ENCODE measurements around the gene FETUB.

Gene FETUB

DNA sequence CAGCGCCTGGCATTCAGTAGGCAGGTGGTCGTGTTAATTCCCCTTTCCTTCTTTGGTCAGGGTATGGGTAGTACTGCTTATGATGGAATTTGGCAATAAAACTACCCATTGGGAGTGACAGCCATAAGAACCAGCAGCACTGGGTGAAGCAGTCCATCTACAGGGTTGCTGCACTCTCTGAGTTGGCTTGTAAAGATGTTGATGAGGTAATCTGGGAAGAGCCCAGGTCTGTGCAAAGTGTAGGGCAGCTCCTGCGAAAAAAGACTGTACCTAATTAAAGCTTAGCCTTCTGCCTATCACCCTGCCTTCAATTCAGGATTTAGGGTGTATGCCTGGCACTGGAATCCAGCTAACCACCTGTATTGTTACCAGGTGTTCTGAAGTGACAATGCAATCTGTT lies 4.7 kb upstream of the FETUB start:
- in situ Hi-C loops (cut with MboI; ENCODE audit: low sequenced_read_pairs): no loop called here

DNA sequence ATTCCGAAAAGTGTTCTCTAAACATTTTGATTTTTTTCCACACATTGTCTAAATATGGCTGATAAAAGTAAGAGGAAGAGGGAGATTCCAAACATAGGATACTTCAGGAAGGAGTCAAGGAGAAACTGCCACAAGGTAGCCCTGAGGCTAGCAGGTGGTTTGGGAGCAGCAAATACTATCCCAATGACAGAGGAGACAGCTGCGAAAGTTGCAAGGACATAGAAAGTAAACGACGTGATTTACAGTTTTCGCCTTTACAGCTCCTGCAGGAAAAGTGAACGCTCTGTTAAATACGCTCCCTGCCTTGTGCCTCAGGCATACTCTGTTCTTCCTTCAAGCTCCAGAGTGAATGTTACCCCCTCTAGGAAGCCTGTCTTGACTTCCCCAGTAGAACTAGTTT lies 3.7 kb upstream of the FETUB start:
- in situ Hi-C loops (cut with MboI; ENCODE audit: low sequenced_read_pairs): no loop called here

DNA sequence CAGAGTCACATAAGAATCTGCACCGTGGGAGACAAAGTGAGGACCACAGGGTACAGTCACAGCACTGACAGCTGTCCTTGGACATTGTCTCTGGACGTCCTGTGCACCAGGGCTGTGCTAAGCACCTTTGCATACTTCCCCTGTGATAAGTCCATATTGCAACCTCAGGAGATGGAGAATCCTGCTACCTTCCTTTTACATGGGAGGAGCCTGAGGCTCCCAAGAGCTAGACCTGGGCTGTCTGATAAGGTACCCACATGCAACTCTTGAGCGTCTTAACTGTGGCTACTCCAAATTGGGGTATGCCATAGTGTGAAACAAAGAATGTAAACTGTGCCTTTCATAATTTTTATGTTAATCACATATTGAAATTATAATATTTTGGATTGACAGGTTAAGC lies 2.5 kb upstream of the FETUB start:
- in situ Hi-C loops (cut with MboI; ENCODE audit: low sequenced_read_pairs): no loop called here

DNA sequence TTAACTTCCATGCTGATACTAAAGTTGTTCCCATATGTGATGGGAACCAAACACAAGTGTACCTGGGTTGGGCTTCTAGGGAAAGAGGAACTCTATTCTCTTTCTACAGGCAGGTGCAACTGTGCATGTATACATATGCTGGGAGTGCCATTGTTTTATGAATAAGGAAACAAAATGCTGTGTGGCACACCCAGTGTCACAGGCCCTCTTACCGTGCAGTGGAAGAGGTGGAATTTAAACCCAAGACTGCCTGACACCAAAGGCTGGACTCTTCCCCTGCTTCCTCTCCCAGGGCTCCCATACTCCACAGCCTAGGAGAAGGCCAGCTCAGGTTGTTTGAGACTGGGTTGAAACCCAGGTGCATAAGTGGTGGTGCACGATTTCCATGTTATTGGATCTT lies 1.9 kb upstream of the FETUB start:
- in situ Hi-C loops (cut with MboI; ENCODE audit: low sequenced_read_pairs): no loop called here

DNA sequence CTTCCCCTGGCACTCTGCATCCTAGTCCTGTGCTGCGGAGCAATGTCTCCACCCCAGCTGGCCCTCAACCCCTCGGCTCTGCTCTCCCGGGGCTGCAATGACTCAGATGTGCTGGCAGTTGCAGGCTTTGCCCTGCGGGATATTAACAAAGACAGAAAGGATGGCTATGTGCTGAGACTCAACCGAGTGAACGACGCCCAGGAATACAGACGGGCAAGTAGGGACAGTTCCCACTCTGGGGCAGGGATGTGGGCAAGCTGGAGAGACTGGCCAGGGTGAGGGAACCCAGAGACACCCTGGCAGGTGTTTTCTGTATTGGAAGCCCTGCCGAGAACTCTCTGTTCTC lies 247 bp downstream of the FETUB start:
- in situ Hi-C loops (cut with MboI; ENCODE audit: low sequenced_read_pairs): no loop called here

DNA sequence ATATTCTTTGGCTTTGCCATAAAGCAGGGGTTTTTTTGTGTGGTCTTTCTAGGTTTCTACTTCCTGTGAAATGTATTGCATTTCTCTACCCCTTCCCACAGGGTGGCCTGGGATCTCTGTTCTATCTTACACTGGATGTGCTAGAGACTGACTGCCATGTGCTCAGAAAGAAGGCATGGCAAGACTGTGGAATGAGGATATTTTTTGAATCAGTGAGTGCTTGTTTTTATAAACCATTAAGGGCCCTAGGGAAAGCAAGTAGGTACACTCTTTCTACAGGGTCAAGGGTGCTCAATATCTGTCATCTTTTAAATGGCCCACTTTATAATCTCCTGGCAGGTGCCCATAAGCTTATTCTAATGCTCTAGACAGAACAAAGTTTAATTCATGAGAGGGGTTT lies 730 bp downstream of the FETUB start:
- in situ Hi-C loops (cut with MboI; ENCODE audit: low sequenced_read_pairs): no loop called here

DNA sequence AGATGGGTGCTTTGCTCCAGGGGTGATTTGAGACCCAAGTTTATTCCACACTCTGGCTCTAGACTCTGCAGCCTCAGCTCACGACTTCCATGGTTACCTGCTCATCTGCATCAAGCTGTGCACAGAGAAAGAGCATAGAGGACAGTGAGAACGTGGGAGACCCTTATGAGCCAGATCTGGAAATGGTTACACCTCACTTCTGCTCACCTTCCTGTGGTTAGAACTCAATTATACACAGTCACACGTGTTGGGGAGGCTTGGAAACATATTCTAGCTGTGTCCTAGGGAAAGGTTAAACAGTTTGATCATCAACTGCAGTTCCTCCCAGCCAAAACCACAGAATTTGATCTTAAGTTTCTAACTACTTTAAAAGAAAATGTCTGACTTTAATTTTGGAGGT lies 1.8 kb downstream of the FETUB start:
- in situ Hi-C loops (cut with MboI; ENCODE audit: low sequenced_read_pairs): no loop called here

DNA sequence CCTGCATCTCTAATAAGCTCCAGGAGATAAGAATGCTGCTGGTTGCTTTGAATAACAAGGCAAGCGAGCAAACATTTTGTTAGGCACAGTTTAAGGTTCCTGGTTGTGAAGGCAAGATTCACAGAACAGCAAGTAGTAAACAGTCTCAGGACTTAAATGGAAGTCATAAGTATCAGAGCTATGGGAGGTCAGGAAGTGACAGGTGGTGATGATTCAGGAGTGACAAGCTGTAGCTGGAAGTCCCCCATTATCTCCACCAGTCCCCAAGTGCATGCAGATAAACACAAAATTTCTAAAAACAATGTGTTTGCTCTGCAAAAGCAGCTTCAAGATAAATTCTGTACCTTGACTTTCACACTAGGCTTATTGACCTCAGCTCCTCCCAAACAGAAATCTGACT lies 3.3 kb downstream of the FETUB start:
- in situ Hi-C loops (cut with MboI; ENCODE audit: low sequenced_read_pairs): no loop called here

DNA sequence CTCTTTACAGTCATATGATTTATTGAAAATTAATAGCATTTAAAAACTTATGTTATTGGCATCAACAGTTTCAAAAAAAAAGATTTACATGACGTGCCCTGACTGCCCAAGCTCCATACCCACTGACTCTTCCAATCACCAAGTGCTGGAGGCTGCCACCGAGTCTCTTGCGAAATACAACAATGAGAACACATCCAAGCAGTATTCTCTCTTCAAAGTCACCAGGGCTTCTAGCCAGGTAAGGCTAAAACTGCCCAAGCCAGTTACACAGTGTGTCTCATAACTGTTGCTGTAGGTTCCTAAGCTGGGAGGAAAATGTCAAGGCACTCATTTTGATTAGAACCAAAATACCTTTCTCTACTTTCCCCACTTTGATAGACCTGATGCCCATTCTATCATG lies 4.5 kb downstream of the FETUB start:
- in situ Hi-C loops (cut with MboI; ENCODE audit: low sequenced_read_pairs): no loop called here

DNA sequence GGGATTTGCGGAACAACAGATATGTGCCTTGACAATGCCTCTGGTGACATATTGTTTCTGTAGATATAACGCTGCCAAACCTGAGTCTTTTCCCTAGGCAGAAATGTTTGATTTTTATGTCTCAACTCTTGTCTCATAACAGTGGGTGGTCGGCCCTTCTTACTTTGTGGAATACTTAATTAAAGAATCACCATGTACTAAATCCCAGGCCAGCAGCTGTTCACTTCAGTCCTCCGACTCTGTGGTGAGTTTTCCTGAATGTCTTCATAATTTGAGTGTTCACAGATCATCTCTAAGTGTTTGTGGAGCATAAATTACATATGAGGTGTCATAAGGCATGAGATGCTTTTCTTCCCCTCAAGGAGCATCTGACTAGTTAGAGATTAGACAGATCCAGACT lies 5.9 kb downstream of the FETUB start:
- in situ Hi-C loops (cut with MboI; ENCODE audit: low sequenced_read_pairs): no loop called here

DNA sequence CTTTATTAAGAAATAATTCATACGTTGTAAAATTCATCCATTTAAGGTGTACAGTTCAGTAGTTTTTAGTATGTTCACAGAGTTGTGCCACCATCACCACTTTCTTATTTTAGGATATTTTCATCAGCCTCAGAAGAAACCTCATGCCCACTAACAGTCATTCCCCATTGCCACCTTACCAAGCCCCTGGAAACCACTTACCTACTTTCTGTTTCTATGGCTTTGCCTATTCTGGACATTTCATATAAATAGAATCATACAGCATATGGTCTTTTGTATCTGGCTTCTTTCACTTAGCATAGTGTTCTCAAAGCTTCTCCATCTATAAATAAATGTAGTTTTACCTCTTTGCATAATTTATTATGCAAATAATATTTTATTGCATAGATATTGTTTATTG lies 6.6 kb downstream of the FETUB start:
- in situ Hi-C loops (cut with MboI; ENCODE audit: low sequenced_read_pairs): no loop called here

DNA sequence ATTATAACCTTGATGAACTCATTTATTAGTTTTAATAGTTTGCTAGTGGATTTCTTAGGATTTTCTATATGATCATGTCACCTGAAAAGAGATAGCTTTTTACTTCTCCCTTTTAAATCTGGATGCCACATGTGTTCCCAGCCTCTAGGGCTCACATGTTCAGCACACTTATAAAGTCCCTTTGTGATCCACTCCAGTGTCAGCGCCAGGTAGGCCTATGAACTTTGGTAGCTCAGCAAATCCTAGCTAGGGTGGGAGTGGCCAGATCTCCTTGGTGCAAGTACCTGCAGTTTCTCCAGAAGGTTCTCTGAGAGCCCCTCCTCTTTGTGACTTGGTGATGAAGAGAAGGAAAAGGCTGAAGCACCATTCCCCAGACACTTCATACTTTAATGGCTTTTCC lies 8.7 kb downstream of the FETUB start:
- in situ Hi-C loops (cut with MboI; ENCODE audit: low sequenced_read_pairs): no loop called here

DNA sequence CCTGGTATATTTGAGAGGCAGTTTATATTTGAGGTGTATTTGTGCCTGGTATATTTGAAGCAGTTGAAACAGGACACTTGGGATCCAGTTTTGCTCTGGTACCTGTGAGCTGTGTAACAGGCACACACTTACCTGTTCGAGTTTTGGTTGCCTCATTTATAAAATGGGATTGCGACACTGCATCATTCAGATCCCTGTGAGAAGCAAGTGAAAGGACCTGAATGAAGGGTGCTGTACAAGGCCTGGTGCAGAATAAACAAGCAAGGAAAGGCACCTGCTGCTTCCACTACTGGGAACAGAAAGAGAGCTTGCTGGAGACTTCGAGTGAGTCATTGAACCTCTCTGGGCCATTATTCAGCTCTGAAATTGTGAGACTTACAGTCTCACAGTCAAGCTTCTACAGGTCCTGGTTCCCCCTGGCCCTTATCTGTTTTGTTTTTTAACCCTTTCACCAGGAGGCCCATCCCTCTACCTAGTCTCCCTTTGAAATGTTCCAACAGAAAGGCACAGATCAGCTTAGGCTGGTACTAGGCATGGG lies 11.5 kb downstream of the FETUB start:
- in situ Hi-C loops (cut with MboI; ENCODE audit: low sequenced_read_pairs): no loop called here

DNA sequence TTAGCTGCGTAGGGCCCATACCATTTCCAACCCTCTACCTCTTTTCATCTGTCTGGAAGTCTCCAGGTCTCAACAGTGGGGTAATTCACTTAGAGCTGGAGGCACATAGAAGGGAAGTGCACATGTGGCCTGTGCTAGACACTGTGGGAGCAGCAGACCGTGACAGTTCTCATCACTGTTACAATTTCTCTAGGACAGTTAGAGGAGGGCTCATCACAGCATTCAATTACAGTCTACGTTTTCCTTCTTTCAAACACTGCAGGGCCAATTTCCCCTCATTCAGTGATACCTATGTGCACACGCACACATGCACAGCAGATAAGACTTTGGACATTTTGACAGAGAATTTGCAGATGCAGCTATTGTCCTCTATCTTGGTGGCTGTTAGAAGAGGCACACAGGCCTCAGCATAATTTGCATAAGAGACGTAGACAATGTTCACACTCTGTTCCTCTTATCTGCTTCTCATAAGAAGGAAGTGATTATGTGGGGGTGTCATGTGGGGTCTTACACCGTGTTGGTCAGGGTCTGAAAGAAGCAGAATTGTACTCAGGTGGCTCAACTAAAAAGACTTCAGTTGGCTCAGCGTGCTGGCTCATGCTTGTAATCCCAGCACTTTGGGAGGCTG lies 13.0 kb downstream of the FETUB start:
- in situ Hi-C loops (cut with MboI; ENCODE audit: low sequenced_read_pairs): no loop called here

DNA sequence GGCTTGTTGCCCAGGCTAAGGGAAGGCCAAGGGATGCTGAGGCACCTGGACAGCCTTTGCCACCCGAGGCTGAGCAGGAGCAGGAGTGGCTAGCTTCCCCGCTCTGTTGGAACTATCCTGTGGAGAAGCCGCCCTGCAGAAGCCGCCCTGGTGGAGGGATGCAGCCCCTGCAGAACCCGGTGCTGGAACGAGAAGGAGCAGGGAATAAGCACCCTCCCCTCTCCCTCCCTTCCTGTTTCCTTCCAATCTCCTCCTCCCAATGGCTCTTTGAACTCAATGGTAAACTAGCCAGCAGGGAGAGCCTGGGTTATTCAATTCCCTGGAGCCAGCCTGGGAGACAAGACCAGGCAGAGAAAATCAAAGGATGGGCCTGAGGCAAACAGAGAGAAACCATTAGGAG lies 13.8 kb downstream of the FETUB start:
- in situ Hi-C loops (cut with MboI; ENCODE audit: low sequenced_read_pairs): no loop called here

DNA sequence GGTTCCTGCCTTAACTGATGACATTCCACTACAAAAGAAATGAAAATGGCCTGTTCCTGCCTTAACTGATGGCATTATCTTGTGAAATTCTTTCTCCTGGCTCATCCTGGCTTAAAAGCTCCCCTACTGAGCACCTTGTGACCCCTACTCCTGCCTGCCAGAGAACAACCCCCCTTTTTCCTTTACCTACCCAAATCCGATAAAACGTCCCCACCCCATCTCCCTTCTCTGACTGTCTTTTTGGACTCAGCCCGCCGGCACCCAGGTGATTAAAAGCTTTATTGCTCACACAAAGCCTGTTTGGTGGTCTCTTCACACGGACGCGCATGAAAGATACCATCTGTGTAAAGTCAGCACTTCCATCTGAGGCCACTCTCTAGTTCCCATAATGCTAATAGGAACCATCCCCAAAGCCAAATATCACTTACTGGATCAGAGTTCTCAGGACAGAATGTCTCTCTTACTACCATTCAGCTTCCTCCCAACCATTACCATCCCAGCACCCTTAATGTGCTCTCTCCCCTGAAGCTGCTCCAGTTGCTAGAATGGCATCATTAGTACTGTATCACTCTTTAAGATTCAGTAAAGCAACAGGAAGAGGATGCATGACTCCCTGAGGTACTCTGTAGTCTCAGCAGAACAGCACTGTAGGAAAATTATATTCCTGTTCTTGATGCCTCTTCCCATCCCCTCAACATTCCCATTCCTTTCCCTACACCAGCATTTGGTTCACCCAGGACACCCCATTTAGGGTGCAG lies 23.3 kb downstream of the FETUB start:
- in situ Hi-C loops (cut with MboI; ENCODE audit: low sequenced_read_pairs): no loop called here

DNA sequence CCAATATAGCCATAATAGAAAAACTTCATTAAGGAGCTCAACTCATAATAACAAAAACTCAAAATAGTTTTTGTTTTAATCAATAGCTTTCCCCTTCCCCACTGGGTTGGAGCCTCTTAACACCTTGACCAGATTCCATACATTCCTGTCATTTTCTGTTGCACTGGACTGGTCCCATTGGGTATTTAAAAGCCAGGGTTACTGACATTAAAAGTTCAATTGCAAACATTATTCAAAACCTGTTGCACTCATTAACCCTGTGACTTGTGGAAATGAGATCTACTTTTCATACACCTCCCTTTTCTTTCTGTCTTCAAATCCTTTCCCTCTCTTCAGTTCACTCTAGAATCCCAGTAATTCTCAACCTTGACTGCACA lies 23.9 kb downstream of the FETUB start:
- in situ Hi-C loops (cut with MboI; ENCODE audit: low sequenced_read_pairs): no loop called here

DNA sequence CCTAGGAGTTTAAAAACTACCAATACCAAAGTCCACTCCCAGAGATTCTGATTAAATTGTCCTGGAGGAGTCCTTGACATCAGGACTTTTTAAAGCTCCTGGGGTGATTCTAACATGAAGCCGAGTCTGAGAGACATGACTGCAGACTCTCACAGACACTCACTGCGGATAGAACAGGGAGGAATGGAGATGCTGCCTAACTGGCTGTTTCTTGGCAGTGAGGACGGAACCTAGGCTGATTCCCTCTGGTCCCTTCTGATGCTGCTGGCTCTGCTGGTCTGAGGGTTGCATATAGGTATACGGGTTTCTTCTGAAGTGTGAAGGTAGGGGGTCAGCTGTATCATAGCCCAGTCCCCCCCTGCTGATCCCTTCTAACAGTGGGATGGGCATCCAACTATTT lies 24.3 kb downstream of the FETUB start:
- in situ Hi-C loops (cut with MboI; ENCODE audit: low sequenced_read_pairs): no loop called here

DNA sequence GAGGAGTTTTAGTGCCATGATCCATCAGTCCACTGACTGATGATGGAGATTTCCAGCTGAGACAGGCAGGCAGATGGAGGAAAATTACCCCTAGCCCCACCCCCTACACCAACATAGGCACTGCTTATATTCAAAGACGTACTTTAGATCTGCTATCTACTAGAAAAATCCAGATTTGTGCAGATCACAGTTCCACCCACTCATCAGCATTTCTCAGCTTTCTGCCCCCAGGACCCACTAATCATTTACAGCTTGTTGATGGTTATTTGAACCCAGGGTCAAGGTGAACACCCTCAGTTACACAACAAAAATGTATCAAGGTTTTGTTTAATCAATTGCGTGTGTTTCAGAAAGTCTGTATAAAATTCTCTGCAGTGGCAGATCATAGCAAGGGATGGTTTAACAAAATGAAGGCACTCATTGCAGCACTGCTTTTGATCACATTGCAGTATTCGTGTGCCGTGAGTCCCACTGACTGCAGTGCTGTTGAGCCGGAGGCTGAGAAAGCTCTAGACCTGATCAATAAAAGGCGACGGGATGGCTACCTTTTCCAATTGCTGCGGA lies 25.5 kb downstream of the FETUB start, which contains the start of gene HRG:
HRG (plus strand) TSS at position 390 of the 564 bp plus-strand sequence; CDS start at position 408, 18 bp downstream.
- in situ Hi-C loops (cut with MboI; ENCODE audit: low sequenced_read_pairs): no loop called here

DNA sequence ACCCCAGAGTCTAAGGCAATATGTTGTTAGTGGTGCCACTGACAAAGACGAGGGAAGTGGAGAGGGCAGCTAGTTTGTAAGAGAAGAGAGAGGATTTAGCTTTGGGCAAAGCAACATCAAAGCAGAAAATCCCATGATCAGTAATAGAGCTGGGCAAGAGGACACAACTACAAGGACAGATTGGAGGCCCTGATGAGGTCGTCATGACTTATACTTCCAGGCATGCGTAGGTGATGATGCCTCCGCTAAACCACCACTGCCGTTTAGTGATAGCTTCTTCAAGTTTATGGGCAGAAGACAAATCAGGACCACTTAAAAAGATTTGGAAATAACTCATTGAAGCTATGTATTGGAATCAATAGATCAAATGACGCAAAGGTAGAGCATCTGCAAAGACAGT lies 28.2 kb downstream of the FETUB start:
- in situ Hi-C loops (cut with MboI; ENCODE audit: low sequenced_read_pairs): no loop called here

DNA sequence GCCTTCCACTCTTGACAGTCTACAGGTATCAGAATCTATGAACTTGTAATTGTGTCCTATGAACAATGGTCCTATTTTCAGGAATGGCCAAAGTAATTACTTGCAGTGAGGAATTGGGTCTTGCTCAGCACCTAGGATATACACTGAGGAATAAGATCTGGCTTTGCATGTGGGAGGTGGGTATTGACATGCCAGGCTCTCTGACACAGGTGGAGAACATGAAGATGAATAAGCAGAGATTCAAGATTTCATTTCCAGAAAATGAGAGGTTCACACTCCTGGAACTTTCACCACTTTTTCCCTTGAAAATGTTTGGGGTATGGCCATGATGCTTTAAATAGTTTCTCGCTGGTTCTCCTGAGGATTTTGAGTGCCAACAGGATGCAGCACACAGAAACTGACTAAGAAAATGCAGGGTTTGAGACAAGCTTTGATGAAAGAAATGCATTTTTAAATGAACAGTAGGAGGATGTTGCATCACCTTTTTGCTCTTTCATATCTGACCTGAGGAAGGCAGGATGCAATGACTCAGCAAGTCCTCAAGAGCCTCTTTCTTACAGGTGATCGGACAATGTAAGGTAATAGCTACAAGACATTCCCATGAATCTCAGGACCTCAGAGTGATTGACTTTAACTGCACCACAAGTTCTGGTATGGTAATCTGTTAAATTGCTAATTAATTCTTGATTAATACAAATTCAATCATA lies 29.3 kb downstream of the FETUB start:
- in situ Hi-C loops (cut with MboI; ENCODE audit: low sequenced_read_pairs): no loop called here

DNA sequence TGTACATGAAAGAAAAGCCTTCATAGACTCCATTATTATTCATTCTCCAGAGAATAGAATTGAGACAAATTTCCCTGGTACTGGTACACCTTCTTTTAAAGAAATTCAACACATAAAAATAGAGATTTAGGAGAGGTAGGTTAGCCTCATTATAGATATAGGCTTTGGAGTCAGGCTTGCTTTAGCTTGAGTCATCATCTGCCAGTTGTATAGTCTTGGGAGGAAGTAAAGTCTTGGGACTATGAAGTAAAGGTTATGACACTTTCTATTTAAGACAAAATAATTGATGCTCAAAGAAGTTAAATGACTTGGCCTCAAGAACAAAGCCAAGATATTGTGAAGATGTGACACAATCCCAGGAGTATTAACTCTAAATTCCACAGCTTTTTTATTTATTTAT lies 30.0 kb downstream of the FETUB start:
- in situ Hi-C loops (cut with MboI; ENCODE audit: low sequenced_read_pairs): no loop called here
